Measurements from ENCODE around the gene PSMA8. TPM values are rescaled to one million over a fixed set of nuclear protein-coding genes. Genes with fewer than 3 reads are reported as not detected.
A peak's percentile ranks its signal among the peaks of the same experiment; 100 is the strongest.

The PSMA8 gene
- polyA plus RNA-seq, 2 of the 4 experiments (the other 2 are of a cell fraction), result not detected

- ATAC-seq, result no peak
- no peaks in the 10 kb centered on the region for H3K9me3 ChIP-seq
- CTCF ChIA-PET, result interaction anchor here (0.5 kb wide), 1 partner anchor 662 kb away, joined by 3 read pairs; no protein-coding TSS in a partner anchor
- no peak for FAIRE-seq
- WGBS (ENCODE audit: missing lambda C conversion rate), result 35% methylated on average over 3 of the region's 3 CpGs
- no peak overlapping the region for H3K27ac ChIP-seq
- H3K4me2 ChIP-seq, result peak overlapping the region; percentile 81
- POLR2A ChIA-PET, result no interaction called here
- H3K4me3 ChIP-seq, result peak overlapping the region; percentile 95; the same call in 2 of the 3 replicates
- TF ChIP-seq MAX (IDR thresholded peaks at IDR 0.05) (no peak), REST (IDR thresholded peaks at IDR 0.05) (no peak), RAD21 (conservative IDR thresholded peaks at IDR 0.05 in 1 of 2, IDR thresholded peaks at IDR 0.05 in 1 of 2) (no peak), CBX2 (IDR thresholded peaks at IDR 0.05; ENCODE audit: borderline replicate concordance, low read depth) (no peak), EHMT2 (IDR thresholded peaks at IDR 0.05; ENCODE audit: low read depth) (no peak), POLR2A (IDR thresholded peaks at IDR 0.05; ENCODE audit: low read length) (no peak), CEBPB (IDR thresholded peaks at IDR 0.05) (no peak), CHD2 (IDR thresholded peaks at IDR 0.05; ENCODE audit: low read length, partially characterized antibody) (no peak), NR3C1 (IDR thresholded peaks at IDR 0.05) (no peak), RCOR1 (IDR thresholded peaks at IDR 0.05; ENCODE audit: low read depth, low read length) (no peak), MAFK (IDR thresholded peaks at IDR 0.05; ENCODE audit: partially characterized antibody) (no peak), HDAC2 (IDR thresholded peaks at IDR 0.05) (no peak), HOXB13 (CRISPR knock-in tag; IDR thresholded peaks at IDR 0.05; ENCODE audit: low read depth) (no peak)
- DNase-seq (ENCODE audit: low read depth in 1 of 2, low spot score in 1 of 2), result no peak
- peaks cover 21% of the 10 kb centered on the region for H3K4me1 ChIP-seq
Measured at GRCh38 chr18:26088487-26088886, 45.2 kb upstream of the PSMA8 start.

- Histone ChIP-seq H3K4me2 (peak overlapping the region; percentile 81), H3K27ac (peak overlapping the region; percentile 99), H3K9me3 (no peaks in the 10 kb centered on the region), H3K4me3 (peak overlapping the region; percentile 95), H3K4me1 (peaks cover 21% of the 10 kb centered on the region)
- no peak for FAIRE-seq
- CTCF ChIA-PET, result interaction anchor here (0.6 kb wide), 2 partner anchors 77 to 235 kb away, joined by 3 read pairs; no protein-coding TSS in a partner anchor
- DNase-seq (ENCODE audit: low read depth in 1 of 2, low spot score in 1 of 2), result peak in 1 of 2 experiments; percentile 35
- TF ChIP-seq EP300 (IDR thresholded peaks at IDR 0.05), result no peak
- TF ChIP-seq KDM5A (IDR thresholded peaks at IDR 0.05), result no peak
- no peak for TF ChIP-seq FOSL2 (IDR thresholded peaks at IDR 0.05)
- 0 out of 2 replicates have a peak, but pooled peaks have one; percentile 12 for TF ChIP-seq FOSL2 (CRISPR knock-in tag; IDR thresholded peaks at IDR 0.05)
- ATAC-seq, result peak; percentile 7 to 32; a peak in 4 of 6 replicates
- POLR2A ChIA-PET, result interaction anchor here (1.0 kb wide), 1 partner anchor 137 kb away, joined by 3 read pairs; no protein-coding TSS in a partner anchor
- 9% methylated on average over 16 of the region's 35 CpGs for WGBS (ENCODE audit: missing lambda C conversion rate)
Measured at GRCh38 chr18:26089293-26090129, 44.2 kb upstream of the PSMA8 start.

GRCh38 chr18:26090130-26091046, 43.3 kb upstream of the PSMA8 start, which contains the start of gene SS18:
TSS of gene SS18 (minus strand) at chr18:26090613. CDS start at chr18:26090569, 44 bp downstream.
- H3K4me2 ChIP-seq, result peak within 1 kb of the TSS; percentile 81
- ATAC-seq, result peak; percentile 89 to 94
- no peak for FAIRE-seq
- ChIA-PET POLR2A (interaction anchor here (1.0 kb wide), 2 partner anchors 15 to 136 kb away, joined by 3 read pairs; no protein-coding TSS in a partner anchor), CTCF (no interaction called here)
- DNase-seq (ENCODE audit: low read depth in 1 of 2, low spot score in 1 of 2), result peak; percentile 72 to 92
- peaks cover 21% of the 10 kb centered on the region for H3K4me1 ChIP-seq
- H3K4me3 ChIP-seq, result peak within 1 kb of the TSS; percentile 95
- peak within 1 kb of the TSS; percentile 99 for H3K27ac ChIP-seq
- no peaks in the 10 kb centered on the region for H3K9me3 ChIP-seq
- WGBS (ENCODE audit: missing lambda C conversion rate), result under 1% methylated on average over 28 of the region's 89 CpGs
- TF ChIP-seq HOXA7 (CRISPR knock-in tag; IDR thresholded peaks at IDR 0.05) (no peak), ZFP36 (IDR thresholded peaks at IDR 0.05; ENCODE audit: borderline replicate concordance, partially characterized antibody) (no peak), ATOH8 (CRISPR knock-in tag; IDR thresholded peaks at IDR 0.05; ENCODE audit: low read depth) (no peak), RAD21 (conservative IDR thresholded peaks at IDR 0.05 in 1 of 2, IDR thresholded peaks at IDR 0.05 in 1 of 2) (no peak), PHF8 (IDR thresholded peaks at IDR 0.05; ENCODE audit: borderline replicate concordance, low read depth) (peak; percentile 94), KDM1A (IDR thresholded peaks at IDR 0.05; ENCODE audit: low read depth) (no peak), HOXB5 (CRISPR knock-in tag; IDR thresholded peaks at IDR 0.05) (no peak), BHLHE40 (IDR thresholded peaks at IDR 0.05; ENCODE audit: low read depth, low read length) (peak; percentile 56)
- TF ChIP-seq, protein P1, sequence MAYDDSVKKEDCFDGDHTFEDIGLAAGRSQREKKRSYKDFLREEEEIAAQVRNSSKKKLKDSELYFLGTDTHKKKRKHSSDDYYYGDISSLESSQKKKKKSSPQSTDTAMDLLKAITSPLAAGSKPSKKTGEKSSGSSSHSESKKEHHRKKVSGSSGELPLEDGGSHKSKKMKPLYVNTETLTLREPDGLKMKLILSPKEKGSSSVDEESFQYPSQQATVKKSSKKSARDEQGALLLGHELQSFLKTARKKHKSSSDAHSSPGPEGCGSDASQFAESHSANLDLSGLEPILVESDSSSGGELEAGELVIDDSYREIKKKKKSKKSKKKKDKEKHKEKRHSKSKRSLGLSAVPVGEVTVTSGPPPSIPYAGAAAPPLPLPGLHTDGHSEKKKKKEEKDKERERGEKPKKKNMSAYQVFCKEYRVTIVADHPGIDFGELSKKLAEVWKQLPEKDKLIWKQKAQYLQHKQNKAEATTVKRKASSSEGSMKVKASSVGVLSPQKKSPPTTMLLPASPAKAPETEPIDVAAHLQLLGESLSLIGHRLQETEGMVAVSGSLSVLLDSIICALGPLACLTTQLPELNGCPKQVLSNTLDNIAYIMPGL (CRISPR knock-in tag; IDR thresholded peaks at IDR 0.05; ENCODE audit: borderline replicate concordance), result peak; percentile 47; the same call in 1 of the 2 replicates

Data from A549 (cell line).